Lung (tissue), 12 donors: ENCODE data around the gene NDUFV1. TPM values are rescaled to one million over a fixed set of nuclear protein-coding genes. Genes with fewer than 3 reads are reported as not detected.
"Not testable (repeated sequence)": the region's sequence is repeated elsewhere in the genome, so short reads cannot be mapped to it uniquely, and the experiment has no call there.

ENCODE experiments used
- ATAC-seq: fragments of 200-7000 bp; cut with Tn5 transposase; one replicate; pipeline ENCODE4 v1.9.1; 2020; ENCODE audit warnings: moderate number of reproducible peaks; ENCODE audit not compliant: insufficient read depth, low FRiP score
- DNase-seq, 3 donors: peaks; one replicate each; pipeline ENCODE4 v3.0.0-alpha.2; 2013 to 2017
- H3K27ac ChIP-seq, 2 donors: one replicate each; pipeline ENCODE4 v1.5.1; 2013; ENCODE audit warnings: mild to moderate bottlenecking in 2 of 2, moderate library complexity in 2 of 2, control low read depth in 1 of 2, inconsistent platforms in 1 of 2, low read depth in 1 of 2, low read length in 1 of 2
- H3K27me3 ChIP-seq, 3 donors: one replicate each; pipeline ENCODE4 v1.5.1; 2013; ENCODE audit warnings: low read length in 2 of 3; ENCODE audit not compliant: control insufficient read depth in 3 of 3, insufficient read depth in 3 of 3
- H3K36me3 ChIP-seq, 4 donors: one replicate each; pipeline ENCODE4 v1.5.1; 2013; ENCODE audit warnings: low read length in 4 of 4, mild to moderate bottlenecking in 1 of 4, moderate library complexity in 1 of 4; ENCODE audit not compliant: control insufficient read depth in 4 of 4, insufficient read depth in 4 of 4
- H3K4me1 ChIP-seq, 5 donors: one replicate each; pipeline ENCODE4 v1.5.1; 2013; ENCODE audit warnings: low read length in 5 of 5, mild to moderate bottlenecking in 2 of 5, moderate library complexity in 1 of 5; ENCODE audit not compliant: control insufficient read depth in 5 of 5, insufficient read depth in 5 of 5
- H3K4me3 ChIP-seq: one replicate; pipeline ENCODE4 v1.5.1; 2013; ENCODE audit warnings: mild to moderate bottlenecking, control low read depth, moderate library complexity
- H3K9ac ChIP-seq, 2 donors: one replicate each; pipeline ENCODE4 v1.5.1; 2013; ENCODE audit warnings: low read length in 2 of 2, control low read depth in 1 of 2; ENCODE audit not compliant: insufficient read depth in 1 of 2
- H3K9me3 ChIP-seq, 4 donors: one replicate each; pipeline ENCODE4 v1.5.1; 2013; ENCODE audit warnings: low read length in 3 of 4, mild to moderate bottlenecking in 1 of 4, moderate library complexity in 1 of 4; ENCODE audit not compliant: control insufficient read depth in 4 of 4, insufficient read depth in 3 of 4
- WGBS, 2 donors: extraction: QIAGEN DNeasy Blood & Tissue Kit; methylation state at CpG; one replicate each; pipeline ENCODE4 v1.1.7; 2013; 5-methylcytosine and 5-hydroxymethylcytosine counted together
- polyA plus RNA-seq, 2 donors: library from polyadenylated mRNA; stranded (reverse); fragments of 200-250 nt; gene quantifications; one replicate each; pipeline ENCODE4 v1.2.1, GENCODE V29; 2013
- total RNA-seq, 2 donors: library from RNA; depleted of rRNA in 1 of 2; stranded (reverse); fragments of >200 nt in 1 of 2; gene quantifications; one replicate each; pipeline ENCODE4 v1.2.1, GENCODE V29; 2014 to 2021
- TF ChIP-seq, protein P1 (sequence below): IDR thresholded peaks from 2 replicates; pipeline ENCODE4 v1.5.1; 2012; ENCODE audit warnings: mild to moderate bottlenecking; ENCODE audit errors: control extremely low read depth, extremely low read depth
- donor health status: control.
- donor health status: control.
- donor health status: Bipolar disorder and iron deficiency.
- donor health status: healthy.
- donor health status: DM: yes; HTN: yes; CAD: no.

NDUFV1 gene
- total and polyA plus RNA-seq, 4 donors: 113 to 191 (median 140) TPM

DNA sequence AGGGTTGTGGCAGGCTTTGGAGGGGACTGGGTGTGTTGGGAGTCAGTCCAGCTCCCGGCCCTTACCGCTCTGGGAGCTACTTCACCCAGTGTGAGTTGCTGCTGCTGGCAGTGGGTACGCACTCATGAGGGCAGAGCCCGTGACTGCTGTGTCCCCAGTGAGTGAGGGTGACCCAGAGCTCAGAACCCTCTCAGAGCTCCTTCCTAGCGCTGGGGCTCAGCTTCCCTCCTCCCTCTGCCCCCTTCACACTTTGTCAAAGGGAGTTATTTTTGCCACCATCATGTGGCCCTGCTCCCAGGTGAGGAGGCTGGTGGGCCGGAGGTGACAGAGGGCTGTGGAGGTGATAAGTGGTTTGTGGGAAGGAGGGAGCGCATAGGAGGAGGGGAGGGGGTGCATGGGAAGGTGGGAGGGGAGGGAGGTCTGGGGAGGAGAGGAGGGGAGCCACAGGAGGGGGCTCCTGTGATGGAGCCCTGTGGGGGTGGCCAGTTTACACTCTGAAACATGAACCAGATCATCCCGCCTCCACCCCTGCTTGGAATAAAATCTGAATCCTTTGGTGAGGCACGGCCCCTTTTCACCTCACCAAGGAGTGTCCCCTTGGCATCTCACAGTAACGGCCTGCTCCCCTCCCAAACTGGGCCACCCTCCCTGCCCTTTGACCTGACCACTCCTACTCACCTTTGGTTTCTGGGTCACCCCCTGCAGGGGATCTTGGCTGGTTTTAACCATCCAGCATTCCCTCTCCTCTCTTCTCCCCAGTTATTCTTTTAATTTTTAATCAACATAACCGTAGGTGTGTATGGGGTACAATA lies 9.9 kb downstream of the NDUFV1 start:
- H3K4me3 ChIP-seq: no peak overlapping the region
- H3K9me3 ChIP-seq: no peaks in the 10 kb centered on the region
- ATAC-seq (no peak), DNase-seq (no peak)
- peaks cover 0 to 7% (median 0%) of the 10 kb centered on the region in 5 donors for H3K4me1 ChIP-seq
- TF ChIP-seq, protein P1, sequence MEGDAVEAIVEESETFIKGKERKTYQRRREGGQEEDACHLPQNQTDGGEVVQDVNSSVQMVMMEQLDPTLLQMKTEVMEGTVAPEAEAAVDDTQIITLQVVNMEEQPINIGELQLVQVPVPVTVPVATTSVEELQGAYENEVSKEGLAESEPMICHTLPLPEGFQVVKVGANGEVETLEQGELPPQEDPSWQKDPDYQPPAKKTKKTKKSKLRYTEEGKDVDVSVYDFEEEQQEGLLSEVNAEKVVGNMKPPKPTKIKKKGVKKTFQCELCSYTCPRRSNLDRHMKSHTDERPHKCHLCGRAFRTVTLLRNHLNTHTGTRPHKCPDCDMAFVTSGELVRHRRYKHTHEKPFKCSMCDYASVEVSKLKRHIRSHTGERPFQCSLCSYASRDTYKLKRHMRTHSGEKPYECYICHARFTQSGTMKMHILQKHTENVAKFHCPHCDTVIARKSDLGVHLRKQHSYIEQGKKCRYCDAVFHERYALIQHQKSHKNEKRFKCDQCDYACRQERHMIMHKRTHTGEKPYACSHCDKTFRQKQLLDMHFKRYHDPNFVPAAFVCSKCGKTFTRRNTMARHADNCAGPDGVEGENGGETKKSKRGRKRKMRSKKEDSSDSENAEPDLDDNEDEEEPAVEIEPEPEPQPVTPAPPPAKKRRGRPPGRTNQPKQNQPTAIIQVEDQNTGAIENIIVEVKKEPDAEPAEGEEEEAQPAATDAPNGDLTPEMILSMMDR: no peak
- no peak overlapping the region for H3K9ac ChIP-seq
- H3K27me3 ChIP-seq: peaks cover 0 to 3% (median 2%) of the 10 kb centered on the region in 3 donors
- H3K27ac ChIP-seq: no peak overlapping the region
- WGBS, 2 donors: 37 to 54% methylated on average over 10 to 11 of the region's 11 CpGs
- H3K36me3 ChIP-seq: peaks cover 0 to 13% (median 1%) of the 10 kb centered on the region in 4 donors

DNA sequence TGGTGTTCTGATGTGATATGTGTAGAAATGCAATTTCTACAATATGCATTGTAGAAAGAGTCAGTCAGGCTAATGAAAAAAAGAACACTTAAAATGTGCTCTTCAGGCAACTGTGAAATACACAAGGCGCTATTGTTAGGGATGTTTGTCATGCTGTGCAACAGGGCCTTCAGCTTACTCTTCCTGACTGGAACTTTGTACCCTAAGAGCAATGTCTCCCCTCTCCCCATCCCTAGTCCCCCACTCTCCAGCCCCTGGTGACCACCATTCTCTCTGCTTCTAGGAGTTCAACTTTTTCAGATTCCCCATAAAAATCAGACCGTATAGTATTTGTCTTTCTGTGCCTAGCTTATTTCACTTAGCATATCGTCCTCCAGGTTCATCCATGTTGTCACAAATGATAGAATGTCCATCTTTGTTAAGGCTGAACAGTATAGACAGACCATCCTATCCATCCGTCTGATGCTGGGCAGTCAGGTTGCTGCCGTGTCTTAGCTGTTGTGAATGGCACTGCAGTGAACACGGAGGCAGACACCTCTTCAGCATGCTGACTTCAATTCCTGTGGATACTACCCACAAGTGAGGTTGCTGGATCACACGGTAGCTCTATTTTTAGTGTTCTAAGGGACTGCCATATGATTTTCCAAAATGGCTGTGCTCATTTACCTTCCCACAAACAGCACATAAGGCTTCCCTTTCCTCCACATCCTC lies 10.7 kb downstream of the NDUFV1 start:
- Histone ChIP-seq H3K27ac (no peak overlapping the region), H3K9me3 (no peaks in the 10 kb centered on the region), H3K4me1 (peaks cover 0 to 7% (median 0%) of the 10 kb centered on the region in 5 donors), H3K36me3 (peaks cover 0 to 5% (median 0%) of the 10 kb centered on the region in 4 donors), H3K27me3 (peaks cover 0 to 3% (median 2%) of the 10 kb centered on the region in 3 donors), H3K9ac (no peak overlapping the region), H3K4me3 (no peak overlapping the region)
- DNase-seq: no peak
- WGBS, 2 donors: 82 to 90% methylated on average over 7 of the region's 7 CpGs
- TF ChIP-seq, protein P1: no peak
- ATAC-seq: no peak

DNA sequence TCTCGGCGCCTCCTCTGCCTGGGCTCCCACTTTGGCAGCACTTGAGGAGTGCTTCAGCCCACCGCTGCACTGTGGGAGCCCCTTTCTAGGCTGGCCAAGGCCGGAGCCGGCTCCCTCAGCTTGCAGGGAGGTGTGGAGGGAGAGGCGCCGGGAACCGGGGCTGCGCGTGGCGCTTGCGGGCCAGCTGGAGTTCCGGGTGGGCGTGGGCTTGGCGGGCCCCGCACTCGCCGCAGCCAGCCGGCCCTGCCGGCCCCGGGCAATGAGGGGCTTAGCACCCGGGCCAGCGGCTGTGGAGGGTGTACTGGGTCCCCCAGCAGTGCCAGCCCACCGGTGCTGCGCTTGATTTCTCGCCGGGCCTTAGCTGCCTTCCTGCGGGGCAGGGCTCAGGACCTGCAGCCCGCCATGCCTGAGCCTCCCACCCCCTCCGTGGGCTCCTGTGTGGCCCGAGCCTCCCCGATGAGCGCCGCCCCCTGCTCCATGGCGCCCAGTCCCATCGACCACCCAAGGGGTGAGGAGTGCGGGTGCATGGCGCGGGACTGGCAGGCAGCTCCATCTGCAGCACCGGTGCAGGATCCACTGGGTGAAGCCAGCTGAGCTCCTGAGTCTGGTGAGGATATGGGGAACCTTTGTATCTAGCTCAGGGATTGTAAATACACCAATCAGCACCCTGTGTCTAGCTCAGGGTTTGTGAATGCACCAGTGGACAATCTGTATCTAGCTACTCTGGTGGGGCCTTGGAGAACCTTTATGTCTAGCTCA lies 12.3 kb downstream of the NDUFV1 start:
- 93% methylated on average over 31 to 40 of the region's 40 CpGs for WGBS, 2 donors
- H3K4me3 ChIP-seq, DNase-seq, H3K36me3 ChIP-seq, H3K27ac ChIP-seq, ATAC-seq, H3K9me3 ChIP-seq, H3K27me3 ChIP-seq, H3K4me1 ChIP-seq, H3K9ac ChIP-seq: not testable (repeated sequence)

DNA sequence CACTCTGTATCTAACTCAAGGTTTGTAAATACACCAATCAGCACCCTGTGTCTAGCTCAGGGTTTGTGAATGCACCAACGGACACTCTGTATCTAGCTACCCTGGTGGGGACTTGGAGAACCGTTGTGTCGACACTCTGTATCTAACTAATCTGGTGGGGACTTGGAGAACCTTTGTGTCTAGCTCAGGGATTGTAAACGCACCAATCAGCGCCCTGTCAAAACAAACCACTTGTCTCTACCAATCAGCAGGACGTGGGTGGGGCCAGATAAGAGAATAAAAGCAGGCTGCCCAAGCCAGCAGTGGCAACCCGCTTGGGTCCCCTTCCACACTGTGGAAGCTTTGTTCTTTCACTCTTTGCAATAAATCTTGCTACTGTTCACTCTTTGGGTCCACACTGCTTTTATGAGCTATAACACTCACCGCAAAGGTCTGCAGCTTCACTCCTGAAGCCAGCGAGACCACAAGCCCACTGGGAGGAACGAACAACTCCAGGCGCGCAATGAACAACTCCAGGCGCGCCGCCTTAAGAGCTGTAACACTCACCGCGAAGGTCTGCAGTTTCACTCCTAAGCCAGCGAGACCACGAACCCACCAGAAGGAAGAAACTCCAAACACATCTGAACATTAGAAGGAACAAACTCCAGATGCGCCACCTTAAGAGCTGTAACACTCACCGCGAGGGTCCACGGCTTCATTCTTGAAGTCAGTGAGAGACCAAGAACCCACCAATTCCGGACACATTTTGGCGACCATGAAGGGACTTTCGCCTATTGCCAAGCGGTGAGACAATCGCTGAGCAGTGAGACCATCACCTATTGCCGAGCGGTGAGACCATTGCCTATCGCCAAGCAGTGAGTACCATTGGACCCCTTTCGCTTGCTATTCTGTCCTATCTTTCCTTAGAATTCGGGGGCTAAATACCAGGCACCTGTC lies 13.2 kb downstream of the NDUFV1 start:
- not testable (repeated sequence) for H3K9me3 ChIP-seq, ATAC-seq, H3K27ac ChIP-seq, H3K36me3 ChIP-seq, H3K4me3 ChIP-seq, H3K27me3 ChIP-seq, H3K4me1 ChIP-seq, DNase-seq, H3K9ac ChIP-seq
- WGBS, 2 donors: 83 to 87% methylated on average over 33 of the region's 33 CpGs

DNA sequence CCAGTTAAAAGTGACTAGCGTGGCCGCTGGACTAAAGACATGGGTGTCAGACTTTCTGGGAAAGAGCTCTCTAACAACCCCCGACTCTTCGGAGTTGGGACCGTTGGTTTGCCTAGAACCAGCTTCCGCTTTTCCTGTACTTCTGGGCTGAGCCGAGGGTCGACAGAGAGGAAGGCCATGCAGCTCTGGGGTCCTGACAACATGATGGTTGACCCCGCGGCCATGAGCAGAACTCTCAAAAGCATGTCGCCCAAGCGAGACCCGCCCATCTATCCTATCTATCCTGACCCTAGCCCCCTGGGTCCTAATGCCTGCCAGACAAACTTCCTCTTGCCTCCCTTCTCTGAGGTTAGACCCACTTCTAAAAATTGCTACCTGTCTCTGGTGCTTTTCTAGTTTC lies 13.9 kb downstream of the NDUFV1 start:
- not testable (repeated sequence) for H3K4me1 ChIP-seq, DNase-seq, H3K27me3 ChIP-seq, H3K4me3 ChIP-seq, ATAC-seq, H3K27ac ChIP-seq, H3K9ac ChIP-seq, H3K9me3 ChIP-seq, H3K36me3 ChIP-seq
- 81 to 91% methylated on average over 13 of the region's 13 CpGs for WGBS, 2 donors
